NCI-H2196 treated with DMSO at 0.1 percent for 48 hours (cell line): ENCODE results near the gene SNRNP48.

Experiments
- DNase-seq: peaks from one replicate; lab custom pipeline; 2025; ENCODE audit not compliant: unreplicated experiment; lab: John Stamatoyannopoulos, UW

The SNRNP48 gene

DNA sequence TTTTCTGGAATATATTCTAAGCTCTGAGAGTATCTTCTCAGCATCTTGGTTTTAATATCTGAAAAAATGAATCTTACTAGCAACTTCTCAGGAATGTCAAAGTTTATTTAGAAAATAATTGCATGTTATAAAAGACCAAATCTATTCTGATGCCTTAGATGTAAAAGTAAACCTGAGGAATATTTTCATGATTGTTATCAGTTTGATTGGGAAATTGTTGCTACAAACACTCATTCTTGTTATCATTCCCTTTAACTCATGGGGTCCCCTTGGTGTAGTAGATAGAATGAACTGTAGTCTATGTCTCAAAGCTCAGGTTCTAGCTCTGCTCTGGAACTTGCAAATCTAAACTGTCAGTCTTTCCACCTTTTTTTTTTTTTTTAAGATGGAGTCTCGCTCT, 50.0 kb downstream of the SNRNP48 start:
- no peak for DNase-seq

- no peak for DNase-seq
Measured at GRCh38 chr6:7640607-7641577, 50.9 kb downstream of the SNRNP48 start.

GRCh38 chr6:7642791-7643190, 52.8 kb downstream of the SNRNP48 start:
- no peak for DNase-seq

DNA sequence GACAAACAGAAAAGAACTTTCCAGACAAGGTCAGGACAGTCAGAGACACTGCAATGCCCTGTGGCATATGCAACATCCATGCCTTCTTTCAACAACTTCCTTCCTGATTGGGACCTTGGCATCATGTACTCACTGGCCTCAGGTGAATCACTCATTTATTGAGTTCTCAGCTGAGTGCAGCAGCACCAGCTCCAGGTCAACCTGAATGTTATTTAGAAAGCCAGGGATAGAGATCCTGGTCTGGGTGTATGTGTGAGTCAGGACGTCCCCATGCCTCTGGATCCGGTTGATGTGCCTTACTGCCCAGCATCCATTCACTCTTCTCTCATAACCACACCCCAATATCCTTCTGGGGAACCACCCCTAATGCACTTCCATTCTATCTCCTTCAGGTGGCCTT, 54.4 kb downstream of the SNRNP48 start:
- no peak for DNase-seq

- no peak for DNase-seq
Measured at GRCh38 chr6:7646394-7646793, 56.4 kb downstream of the SNRNP48 start.

- no peak for DNase-seq
Measured at GRCh38 chr6:7647504-7647903, 57.5 kb downstream of the SNRNP48 start.

- DNase-seq, result no peak
Measured at GRCh38 chr6:7649037-7649810, 59.2 kb downstream of the SNRNP48 start.

DNA sequence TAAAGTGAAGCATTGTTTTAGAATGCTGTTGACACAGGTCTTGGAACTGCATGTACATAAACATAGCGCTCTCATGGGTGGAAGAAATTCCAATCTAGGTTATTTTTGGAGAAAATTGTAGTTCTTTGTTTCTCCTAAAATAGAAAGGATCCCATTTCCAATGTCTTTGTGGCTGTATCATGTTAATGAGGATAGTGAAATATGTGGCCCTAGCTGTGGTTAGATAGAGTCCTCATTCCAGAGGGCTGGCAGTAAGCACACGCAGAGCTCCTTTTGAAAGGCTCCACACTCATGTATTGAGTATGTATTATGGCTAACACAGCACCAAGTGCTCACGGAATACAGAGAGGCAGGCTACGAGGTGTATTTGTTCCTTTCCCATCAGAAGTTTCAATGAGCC, 60.9 kb downstream of the SNRNP48 start:
- DNase-seq, result no peak

DNA sequence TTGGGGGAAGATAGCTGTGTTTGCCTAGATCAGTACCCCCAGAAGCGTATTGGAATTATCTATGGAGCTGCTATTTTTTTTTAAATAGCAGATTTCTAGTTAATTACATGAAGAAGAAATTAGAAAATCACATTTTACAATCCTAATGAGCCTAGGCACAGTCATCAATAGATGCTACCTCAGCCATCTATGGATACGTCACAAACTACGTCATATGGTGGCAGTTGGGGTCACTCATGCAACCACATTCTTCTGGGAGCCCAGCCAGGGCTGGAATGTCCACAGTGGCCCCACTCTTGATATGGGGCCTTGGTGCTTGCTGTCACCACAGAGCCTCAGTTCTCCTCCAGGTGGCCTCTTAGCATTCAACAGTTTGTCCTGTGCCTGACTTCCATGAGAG, 63.0 kb downstream of the SNRNP48 start:
- DNase-seq, result no peak

DNA sequence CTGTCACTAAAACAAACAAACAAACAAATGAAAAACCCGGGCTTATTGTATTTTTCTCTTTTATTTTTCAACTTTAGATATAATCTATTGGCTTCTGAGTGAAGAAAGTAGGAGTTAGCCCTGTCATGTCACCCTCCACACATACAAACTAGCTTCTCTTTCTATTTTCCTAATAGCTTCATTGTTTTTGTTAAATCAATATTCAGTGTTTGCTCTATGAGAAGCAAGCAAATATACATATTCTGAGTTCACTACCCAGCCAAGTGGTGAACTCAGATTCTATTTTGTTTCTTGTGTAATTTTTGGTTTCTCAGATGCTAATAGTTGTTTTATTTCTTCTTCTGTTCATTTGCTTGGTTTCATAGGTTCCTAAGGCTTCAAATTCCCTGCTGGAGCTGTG, 66.4 kb downstream of the SNRNP48 start:
- no peak for DNase-seq

DNA sequence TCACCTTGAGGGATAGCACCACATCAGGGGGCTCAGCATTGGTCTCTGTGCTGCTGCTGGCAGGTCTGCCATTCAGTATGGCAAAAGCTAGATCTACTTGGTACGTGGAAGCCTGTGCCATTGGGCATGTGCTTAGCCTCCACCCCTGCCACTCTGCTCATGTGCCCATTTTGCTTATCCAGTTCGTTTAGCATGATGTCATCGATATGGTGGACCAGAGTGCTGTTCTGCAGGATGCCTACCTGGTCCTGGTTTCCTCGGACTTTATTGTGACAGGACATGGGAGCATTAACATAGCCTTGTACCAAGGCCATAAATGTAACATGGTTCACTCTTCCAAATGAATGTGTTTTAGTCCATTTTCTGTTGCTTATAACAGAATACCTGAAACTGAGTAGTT, 68.5 kb downstream of the SNRNP48 start:
- no peak for DNase-seq

DNA sequence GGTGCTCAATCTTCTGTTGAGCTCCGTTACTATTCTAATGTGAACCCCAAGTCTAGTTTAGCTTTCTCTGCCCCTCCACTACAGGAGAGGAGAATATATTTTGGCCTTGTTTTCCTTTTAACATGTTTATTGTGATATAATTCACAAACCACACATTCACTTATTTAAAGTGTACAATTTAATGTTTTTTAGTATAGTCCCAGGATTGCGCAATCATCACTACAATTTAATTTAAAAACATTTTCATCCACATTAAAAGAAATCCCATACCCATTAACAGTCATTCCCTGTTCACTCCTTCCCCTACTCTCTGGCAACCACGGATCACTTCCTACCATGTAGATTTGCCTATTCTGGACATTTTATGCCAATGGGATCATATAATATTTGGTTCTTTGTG, 71.4 kb downstream of the SNRNP48 start:
- no peak for DNase-seq
